Epithelial cell of alveolus of lung (primary cell): ENCODE results near the gene BCOR. TPM values are rescaled to one million over a fixed set of nuclear protein-coding genes. Genes with fewer than 3 reads are reported as not detected.

ENCODE experiments used
- total RNA-seq: library from RNA; depleted of rRNA; stranded (reverse); fragments of >200 nt; gene quantifications from 2 replicates; pipeline ENCODE4 v1.2.1, GENCODE V29; 2015

The BCOR gene
- total RNA-seq, result 19.8 and 28.5 TPM in 2 replicates

GRCh38 chrX:40097504-40098263 lies at the start of gene BCOR:
BCOR (minus strand) TSS chrX:40097958; CDS start chrX:40077929, 20,029 bp downstream.

